GM12878 (cell line): ENCODE results near the gene TET1. TPM values are rescaled to one million over a fixed set of nuclear protein-coding genes. Genes with fewer than 3 reads are reported as not detected.

Experiments used
- ATAC-seq: fragments of 200-7000 bp; cut with Tn5 transposase; 3 replicates; pipeline ENCODE4 v1.9.1; 2020; ENCODE audit warnings: mild to moderate bottlenecking, moderate library complexity
- BruUV-seq: library from RNA; stranded (reverse); fragments of 400-500 nt; replicated peaks from 2 replicates; lab custom pipeline; 2021; lab: Mats Ljungman, UMichigan
- CTCF ChIA-PET: fragments of 300-600 bp; sonication (Branson Sonifier 250); formaldehyde crosslinking; extraction: SDS; loops from one replicate; lab custom pipeline; 2021; ENCODE audit warnings: inconsistent platforms; lab: Yijun Ruan, JAX
- POLR2A ChIA-PET: fragments of 350-600 bp; formaldehyde crosslinking; extraction: SDS; loops from one replicate; lab custom pipeline; 2021; ENCODE audit warnings: inconsistent platforms; lab: Charles Lee
- RAD21 ChIA-PET: fragments of 300-600 bp; sonication (Branson Sonifier 250); formaldehyde crosslinking; loops from one replicate; lab custom pipeline; 2023; ENCODE audit warnings: antibody characterized with exemption; ENCODE audit not compliant: unreplicated experiment; lab: Charles Lee
- SMC1A ChIA-PET: fragments of 300-600 bp; sonication (Branson Sonifier 250); formaldehyde crosslinking; loops from one replicate; lab custom pipeline; 2023; ENCODE audit not compliant: unreplicated experiment, uncharacterized antibody; lab: Charles Lee
- DNase-seq: peaks from one replicate; pipeline ENCODE4 v3.0.0-alpha.2; 2011; ENCODE audit warnings: low read depth, low spot score
- FAIRE-seq: peaks from 3 replicates; lab custom pipeline; 2011; peaks lifted over from hg19 to GRCh38; lab: Jason Lieb, UNC
- H2AFZ ChIP-seq: 2 replicates; pipeline ENCODE4 v1.6.0; 2011; ENCODE audit warnings: low read depth, low read length, control low read depth; ENCODE audit not compliant: control insufficient read depth
- H3K27ac ChIP-seq: 2 replicates; pipeline ENCODE4 v1.5.1; 2011; ENCODE audit warnings: control low read depth; ENCODE audit not compliant: control insufficient read depth, insufficient read depth
- H3K27me3 ChIP-seq, 2 experiments: replicated peaks in 1 of 2; 2 replicates each; pipeline versions ENCODE4 v1.6.0 to v1.6.1; 2011; ENCODE audit warnings: low read length in 1 of 2; ENCODE audit not compliant: control insufficient read depth in 2 of 2, insufficient read depth in 2 of 2
- H3K36me3 ChIP-seq, 2 experiments: 2 replicates each; pipeline ENCODE4 v1.5.1; 2011; ENCODE audit warnings: low read length in 1 of 2; ENCODE audit not compliant: control insufficient read depth in 2 of 2, insufficient read depth in 2 of 2
- H3K4me1 ChIP-seq: 2 replicates; pipeline ENCODE4 v1.6.1; 2011; ENCODE audit warnings: mild to moderate bottlenecking, low read length, moderate library complexity, mixed read lengths; ENCODE audit not compliant: control insufficient read depth, insufficient read depth
- H3K4me2 ChIP-seq: 2 replicates; pipeline ENCODE4 v1.6.0; 2011; ENCODE audit warnings: control low read depth; ENCODE audit not compliant: control insufficient read depth, insufficient read depth
- H3K4me3 ChIP-seq: fragments of 200-600 bp; sonication (generic); 2 replicates; pipeline ENCODE4 v1.5.1; 2016
- H3K79me2 ChIP-seq: 2 replicates; pipeline ENCODE4 v1.6.0; 2011; ENCODE audit warnings: low read length; ENCODE audit not compliant: control insufficient read depth, insufficient read depth
- H3K9ac ChIP-seq: 2 replicates; pipeline ENCODE4 v1.8.0; 2011; ENCODE audit warnings: low read length, control low read depth, mixed read lengths; ENCODE audit not compliant: control insufficient read depth, insufficient read depth
- H3K9me3 ChIP-seq: replicated peaks from 3 replicates; pipeline ENCODE4 v1.5.1; 2011; ENCODE audit warnings: mild to moderate bottlenecking, low read length; ENCODE audit not compliant: control insufficient read depth, insufficient read depth
- H4K20me1 ChIP-seq: 2 replicates; pipeline ENCODE4 v1.6.0; 2011; ENCODE audit not compliant: control insufficient read depth, insufficient read depth
- CEBPB ChIP-seq, 2 experiments: fragments of 150-350 bp in 1 of 2; IDR thresholded peaks; 2 replicates each; pipeline ENCODE4 v1.6.1; 2012 to 2014; ENCODE audit warnings: low read depth in 2 of 2, low read length in 2 of 2, borderline replicate concordance in 1 of 2, inconsistent platforms in 1 of 2
- CREM ChIP-seq: IDR thresholded peaks from 2 replicates; pipeline ENCODE4 v1.6.1; 2014; ENCODE audit warnings: antibody characterized with exemption, low read depth
- EED ChIP-seq: sonication (generic); IDR thresholded peaks from 2 replicates; pipeline ENCODE4 v1.6.1; 2016; ENCODE audit warnings: antibody characterized with exemption, low read depth
- EZH2 ChIP-seq: IDR thresholded peaks from 2 replicates; pipeline ENCODE4 v1.6.1; 2012; ENCODE audit warnings: low read depth, mild to moderate bottlenecking, control low read depth, inconsistent platforms, low read length, borderline replicate concordance; ENCODE audit not compliant: control insufficient read depth
- IKZF2 ChIP-seq, 2 experiments: fragments of 450-650 bp; IDR thresholded peaks; 2 replicates each; pipeline ENCODE4 v1.6.1; 2017; ENCODE audit warnings: mild to moderate bottlenecking in 2 of 2, moderate library complexity in 2 of 2
- JUND ChIP-seq: IDR thresholded peaks from 2 replicates; pipeline ENCODE4 v1.6.1; 2012; ENCODE audit warnings: low read depth, mild to moderate bottlenecking, low read length, improper control_type of control experiment, moderate library complexity
- MYB ChIP-seq: fragments of 150-350 bp; IDR thresholded peaks from 2 replicates; pipeline ENCODE4 v1.6.1; 2014; ENCODE audit warnings: mild to moderate bottlenecking, low read depth, low read length, borderline replicate concordance
- NRF1 ChIP-seq: conservative IDR thresholded peaks from 2 replicates; pipeline ENCODE4 v1.6.1; 2011; ENCODE audit warnings: mild to moderate bottlenecking, low read depth, low read length, improper control_type of control experiment
- RAD51 ChIP-seq: fragments of 450-650 bp; IDR thresholded peaks from 2 replicates; pipeline ENCODE4 v1.6.1; 2016; ENCODE audit warnings: moderate library complexity, mild to moderate bottlenecking, inconsistent platforms
- SIX5 ChIP-seq: IDR thresholded peaks from 2 replicates; pipeline ENCODE4 v1.6.1; 2011; ENCODE audit warnings: mild to moderate bottlenecking, low read depth, low read length, moderate library complexity; ENCODE audit not compliant: severe bottlenecking
- SUZ12 ChIP-seq: fragments of 200-600 bp; sonication (generic); IDR thresholded peaks from one replicate; pipeline ENCODE4 v1.6.1; 2018; ENCODE audit warnings: antibody characterized with exemption, mild to moderate bottlenecking; ENCODE audit not compliant: unreplicated experiment
- WRNIP1 ChIP-seq: IDR thresholded peaks from 2 replicates; pipeline ENCODE4 v1.6.1; 2011; ENCODE audit warnings: low read depth, low read length, improper control_type of control experiment, borderline replicate concordance
- WGBS: methylation state at CpG from one replicate; pipeline ENCODE4 v1.1.6; 2016; ENCODE audit warnings: low lambda C conversion rate; ENCODE audit not compliant: insufficient replicate concordance, insufficient coverage; ENCODE audit errors: missing lambda C conversion rate; 5-methylcytosine and 5-hydroxymethylcytosine counted together
- in situ Hi-C: fragments of 300-500 bp; cut with MboI; formaldehyde crosslinking; loops from 9 replicates; pipeline ENCODE4 v1.14.3; 2018; ENCODE audit warnings: mixed read lengths
- intact Hi-C: fragments of 100-400 bp; cut with micrococcal nuclease; formaldehyde crosslinking; loops from one replicate; pipeline ENCODE4 v1.14.2; 2022; ENCODE audit not compliant: unreplicated experiment
- polyA plus RNA-seq, 11 experiments: library from polyadenylated mRNA; depleted of rRNA in 4 of 11; unstranded in 6 of 11; stranded (reverse) in 5 of 11; fragments of >200 nt; fragmentation: Nextera tagmentation in 4 of 11; fragmentation: Illumina TruSeq in 1 of 11; extraction: Ambion mirVana in 4 of 11; extraction: Trizol in 1 of 11; gene quantifications; 1 replicate in 1 of 11; 2 replicates in 10 of 11; pipeline versions ENCODE4 v1.2.1 to v1.2.3, GENCODE V29; 2011 to 2016; ENCODE audit warnings: inconsistent platforms in 2 of 11, missing spikeins in 2 of 11, low read depth in 1 of 11
- total RNA-seq, 4 experiments: library from RNA; depleted of rRNA in 3 of 4; stranded (reverse); fragments of >200 nt in 3 of 4; fragmentation: Illumina TruSeq in 1 of 4; extraction: Trizol in 1 of 4; gene quantifications; 2 replicates each; pipeline versions ENCODE4 v1.2.1 to v1.2.3, GENCODE V29; 2013 to 2021
- TF ChIP-seq, protein P1 (sequence below): IDR thresholded peaks from 2 replicates; pipeline ENCODE4 v1.6.1; 2012; ENCODE audit warnings: low read length, inconsistent platforms
- TF ChIP-seq, protein P2 (sequence below): fragments of 450-650 bp; IDR thresholded peaks from 2 replicates; pipeline ENCODE4 v1.6.1; 2016; ENCODE audit warnings: mild to moderate bottlenecking, moderate library complexity, borderline replicate concordance
- TF ChIP-seq, protein P3 (sequence below): IDR thresholded peaks from 2 replicates; pipeline ENCODE4 v1.6.1; 2012; ENCODE audit warnings: low read depth, low read length, improper control_type of control experiment
- TF ChIP-seq, protein P4 (sequence below): fragments of 450-650 bp; IDR thresholded peaks from 2 replicates; pipeline ENCODE4 v1.6.1; 2016; ENCODE audit warnings: mild to moderate bottlenecking
- TF ChIP-seq, protein P5 (sequence below): IDR thresholded peaks from 2 replicates; pipeline ENCODE4 v1.6.1; 2011; ENCODE audit warnings: low read depth, mild to moderate bottlenecking, low read length, moderate library complexity, borderline replicate concordance; ENCODE audit errors: extremely low read depth

TET1 gene
- total and polyA plus RNA-seq, 10 of the 15 experiments (the other 5 are each of a cell fraction or from before 2014, with no cell fraction given), result 0.22 to 1.4 (median 0.60) TPM

DNA sequence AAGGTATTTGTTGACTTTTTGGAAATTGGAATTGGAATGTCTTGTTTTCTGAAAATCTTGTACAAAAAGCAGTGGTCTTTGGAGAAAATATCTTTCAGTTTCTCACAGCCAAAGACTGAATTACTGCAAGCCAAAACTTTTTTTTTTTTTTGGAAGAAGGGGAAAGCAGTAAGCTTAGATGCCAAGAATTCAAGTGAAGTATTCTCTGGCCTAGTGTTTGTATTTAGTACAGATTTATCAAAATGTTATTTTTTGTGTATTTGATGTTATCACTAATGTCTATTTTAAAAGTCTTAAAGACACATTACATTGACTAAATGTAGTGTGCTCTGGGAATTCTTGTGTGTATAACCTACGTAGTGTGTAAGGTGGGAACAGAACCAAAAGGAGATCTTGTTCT, 6.2 kb downstream of the TET1 start:
- Histone ChIP-seq H3K4me1 (no peaks in the 10 kb centered on the region), H2AFZ (no peak overlapping the region), H3K27me3 (peaks cover under 1 to 3% of the 10 kb centered on the region in 2 experiments; a peak in 1 of 4 replicates), H3K9ac (no peak overlapping the region), H3K4me2 (no peak overlapping the region), H4K20me1 (no peaks in the 10 kb centered on the region), H3K9me3 (no peaks in the 10 kb centered on the region), H3K79me2 (no peaks in the 10 kb centered on the region), H3K27ac (no peak overlapping the region), H3K36me3 (no peaks in the 10 kb centered on the region), H3K4me3 (no peak overlapping the region)
- POLR2A ChIA-PET, result interaction anchor here (0.7 kb wide), 1 partner anchor 1713 kb away, joined by 3 read pairs; no protein-coding TSS in a partner anchor
- TF ChIP-seq SIX5, result no peak
- TF ChIP-seq IKZF2 (IDR thresholded peaks at IDR 0.05), result no peak
- TF ChIP-seq, protein P1, sequence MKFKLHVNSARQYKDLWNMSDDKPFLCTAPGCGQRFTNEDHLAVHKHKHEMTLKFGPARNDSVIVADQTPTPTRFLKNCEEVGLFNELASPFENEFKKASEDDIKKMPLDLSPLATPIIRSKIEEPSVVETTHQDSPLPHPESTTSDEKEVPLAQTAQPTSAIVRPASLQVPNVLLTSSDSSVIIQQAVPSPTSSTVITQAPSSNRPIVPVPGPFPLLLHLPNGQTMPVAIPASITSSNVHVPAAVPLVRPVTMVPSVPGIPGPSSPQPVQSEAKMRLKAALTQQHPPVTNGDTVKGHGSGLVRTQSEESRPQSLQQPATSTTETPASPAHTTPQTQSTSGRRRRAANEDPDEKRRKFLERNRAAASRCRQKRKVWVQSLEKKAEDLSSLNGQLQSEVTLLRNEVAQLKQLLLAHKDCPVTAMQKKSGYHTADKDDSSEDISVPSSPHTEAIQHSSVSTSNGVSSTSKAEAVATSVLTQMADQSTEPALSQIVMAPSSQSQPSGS, result no peak
- TF ChIP-seq, protein P2, sequence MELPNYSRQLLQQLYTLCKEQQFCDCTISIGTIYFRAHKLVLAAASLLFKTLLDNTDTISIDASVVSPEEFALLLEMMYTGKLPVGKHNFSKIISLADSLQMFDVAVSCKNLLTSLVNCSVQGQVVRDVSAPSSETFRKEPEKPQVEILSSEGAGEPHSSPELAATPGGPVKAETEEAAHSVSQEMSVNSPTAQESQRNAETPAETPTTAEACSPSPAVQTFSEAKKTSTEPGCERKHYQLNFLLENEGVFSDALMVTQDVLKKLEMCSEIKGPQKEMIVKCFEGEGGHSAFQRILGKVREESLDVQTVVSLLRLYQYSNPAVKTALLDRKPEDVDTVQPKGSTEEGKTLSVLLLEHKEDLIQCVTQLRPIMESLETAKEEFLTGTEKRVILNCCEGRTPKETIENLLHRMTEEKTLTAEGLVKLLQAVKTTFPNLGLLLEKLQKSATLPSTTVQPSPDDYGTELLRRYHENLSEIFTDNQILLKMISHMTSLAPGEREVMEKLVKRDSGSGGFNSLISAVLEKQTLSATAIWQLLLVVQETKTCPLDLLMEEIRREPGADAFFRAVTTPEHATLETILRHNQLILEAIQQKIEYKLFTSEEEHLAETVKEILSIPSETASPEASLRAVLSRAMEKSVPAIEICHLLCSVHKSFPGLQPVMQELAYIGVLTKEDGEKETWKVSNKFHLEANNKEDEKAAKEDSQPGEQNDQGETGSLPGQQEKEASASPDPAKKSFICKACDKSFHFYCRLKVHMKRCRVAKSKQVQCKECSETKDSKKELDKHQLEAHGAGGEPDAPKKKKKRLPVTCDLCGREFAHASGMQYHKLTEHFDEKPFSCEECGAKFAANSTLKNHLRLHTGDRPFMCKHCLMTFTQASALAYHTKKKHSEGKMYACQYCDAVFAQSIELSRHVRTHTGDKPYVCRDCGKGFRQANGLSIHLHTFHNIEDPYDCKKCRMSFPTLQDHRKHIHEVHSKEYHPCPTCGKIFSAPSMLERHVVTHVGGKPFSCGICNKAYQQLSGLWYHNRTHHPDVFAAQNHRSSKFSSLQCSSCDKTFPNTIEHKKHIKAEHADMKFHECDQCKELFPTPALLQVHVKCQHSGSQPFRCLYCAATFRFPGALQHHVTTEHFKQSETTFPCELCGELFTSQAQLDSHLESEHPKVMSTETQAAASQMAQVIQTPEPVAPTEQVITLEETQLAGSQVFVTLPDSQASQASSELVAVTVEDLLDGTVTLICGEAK, result no peak
- no peak for TF ChIP-seq EZH2
- no peak for TF ChIP-seq WRNIP1
- no peak for TF ChIP-seq JUND
- no peak for TF ChIP-seq NRF1
- TF ChIP-seq, protein P3, sequence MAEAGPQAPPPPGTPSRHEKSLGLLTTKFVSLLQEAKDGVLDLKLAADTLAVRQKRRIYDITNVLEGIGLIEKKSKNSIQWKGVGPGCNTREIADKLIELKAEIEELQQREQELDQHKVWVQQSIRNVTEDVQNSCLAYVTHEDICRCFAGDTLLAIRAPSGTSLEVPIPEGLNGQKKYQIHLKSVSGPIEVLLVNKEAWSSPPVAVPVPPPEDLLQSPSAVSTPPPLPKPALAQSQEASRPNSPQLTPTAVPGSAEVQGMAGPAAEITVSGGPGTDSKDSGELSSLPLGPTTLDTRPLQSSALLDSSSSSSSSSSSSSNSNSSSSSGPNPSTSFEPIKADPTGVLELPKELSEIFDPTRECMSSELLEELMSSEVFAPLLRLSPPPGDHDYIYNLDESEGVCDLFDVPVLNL, result no peak
- TF ChIP-seq, protein P4, sequence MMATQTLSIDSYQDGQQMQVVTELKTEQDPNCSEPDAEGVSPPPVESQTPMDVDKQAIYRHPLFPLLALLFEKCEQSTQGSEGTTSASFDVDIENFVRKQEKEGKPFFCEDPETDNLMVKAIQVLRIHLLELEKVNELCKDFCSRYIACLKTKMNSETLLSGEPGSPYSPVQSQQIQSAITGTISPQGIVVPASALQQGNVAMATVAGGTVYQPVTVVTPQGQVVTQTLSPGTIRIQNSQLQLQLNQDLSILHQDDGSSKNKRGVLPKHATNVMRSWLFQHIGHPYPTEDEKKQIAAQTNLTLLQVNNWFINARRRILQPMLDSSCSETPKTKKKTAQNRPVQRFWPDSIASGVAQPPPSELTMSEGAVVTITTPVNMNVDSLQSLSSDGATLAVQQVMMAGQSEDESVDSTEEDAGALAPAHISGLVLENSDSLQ, result no peak
- TF ChIP-seq, protein P5, sequence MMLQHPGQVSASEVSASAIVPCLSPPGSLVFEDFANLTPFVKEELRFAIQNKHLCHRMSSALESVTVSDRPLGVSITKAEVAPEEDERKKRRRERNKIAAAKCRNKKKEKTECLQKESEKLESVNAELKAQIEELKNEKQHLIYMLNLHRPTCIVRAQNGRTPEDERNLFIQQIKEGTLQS, result no peak
- no peak for TF ChIP-seq RAD51
- TF ChIP-seq EED, result no peak
- TF ChIP-seq CEBPB (IDR thresholded peaks at IDR 0.05; ENCODE audit: borderline replicate concordance in 1 of 2, low read depth in 2 of 2, low read length in 2 of 2), result no peak
- no peak for TF ChIP-seq MYB
- no peak for TF ChIP-seq SUZ12
- no peak for TF ChIP-seq CREM
- RAD21 ChIA-PET, result no interaction called here
- intact Hi-C loops (no loop called here), in situ Hi-C loops (no loop called here)
- BruUV-seq, result no TSS peak
- CTCF ChIA-PET, result no interaction called here
- DNase-seq, result no peak
- 90% methylated on average over 1 of the region's 1 CpG for WGBS
- SMC1A ChIA-PET, result interaction anchor here (1.0 kb wide), 1 partner anchor 184 kb away, joined by 3 read pairs; no protein-coding TSS in a partner anchor
- no peak for FAIRE-seq
- ATAC-seq, result no peak
